Endometrium (tissue), 2 donors: ENCODE data around the gene KRT33B.
"Not testable (repeated sequence)": the region's sequence is repeated elsewhere in the genome, so short reads cannot be mapped to it uniquely, and the experiment has no call there.

Experiments used
- FAIRE-seq: peaks from 2 replicates; lab custom pipeline; 2012; peaks lifted over from hg19 to GRCh38; lab: Jason Lieb, UNC
- donor health status: control.
- donor health status: control.

The KRT33B gene

DNA sequence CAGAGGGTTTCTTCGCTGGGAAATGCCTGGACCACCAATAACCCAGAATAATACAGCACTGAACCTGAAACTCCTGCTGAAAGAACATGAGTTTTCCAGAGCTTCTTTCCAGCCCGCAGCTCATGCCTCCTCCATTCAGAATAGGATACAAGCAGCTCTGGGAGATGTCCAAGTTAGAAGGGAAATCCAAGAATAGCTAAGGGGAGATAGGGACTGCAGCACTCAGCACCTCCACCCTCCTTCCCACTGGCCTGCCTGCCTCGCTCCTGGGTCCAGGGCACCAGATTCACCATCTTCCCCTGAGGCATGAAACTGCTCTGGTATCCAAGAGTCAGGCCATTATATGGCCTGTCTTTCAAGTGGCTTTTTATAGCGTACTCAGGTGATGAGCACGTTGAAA lies 23.7 kb upstream of the KRT33B start:
- FAIRE-seq: no peak

DNA sequence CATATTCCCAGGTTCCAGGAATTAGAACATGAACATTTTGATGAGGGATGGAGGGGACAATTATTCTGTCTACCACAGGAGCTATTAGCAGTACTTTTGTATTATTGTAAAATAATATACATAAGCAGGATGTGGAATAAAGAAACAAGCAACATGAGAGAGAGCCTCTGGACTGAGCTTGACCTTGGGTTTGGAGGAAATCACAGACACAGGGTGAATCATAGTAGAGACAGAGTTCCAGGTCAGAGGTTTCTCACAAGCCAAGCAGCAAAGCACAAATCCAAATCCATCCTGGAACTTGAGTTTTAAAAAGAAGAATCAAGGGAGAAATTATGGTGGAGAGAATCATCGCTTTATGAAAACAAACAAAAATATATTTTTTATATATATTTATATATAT lies 22.7 kb upstream of the KRT33B start:
- no peak for FAIRE-seq

- FAIRE-seq: no peak
These were observed 21.9 kb upstream of the KRT33B start for GRCh38 chr17:41391535-41391934.

DNA sequence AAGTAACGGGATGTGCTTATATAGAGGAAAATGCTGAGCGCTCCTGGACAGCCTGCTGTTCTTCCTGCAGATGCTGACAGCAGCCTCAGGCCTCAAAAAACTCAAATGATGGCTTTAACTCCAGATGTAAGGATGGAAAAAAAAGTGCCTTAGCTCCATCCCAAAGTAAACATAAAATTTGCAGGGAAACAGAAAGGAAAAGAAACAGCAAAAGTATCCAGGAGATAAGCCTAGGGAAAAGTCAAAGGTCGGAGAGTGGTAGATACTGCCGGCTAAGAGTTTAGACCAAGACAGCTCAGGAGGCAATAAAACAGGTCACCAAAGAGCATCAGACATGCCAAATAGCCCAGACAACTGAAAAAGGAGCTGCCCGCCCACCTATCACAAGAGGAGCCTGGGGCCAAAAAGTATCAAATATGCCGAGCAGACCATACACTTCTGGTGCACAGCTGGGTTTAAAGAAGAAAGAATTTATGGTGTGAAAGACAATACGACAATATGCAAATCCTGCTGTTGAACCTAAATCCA lies 20.9 kb upstream of the KRT33B start:
- no peak for FAIRE-seq

- FAIRE-seq: no peak
These were observed 18.1 kb upstream of the KRT33B start for GRCh38 chr17:41387670-41388069.

GRCh38 chr17:41386227-41386626 lies 16.6 kb upstream of the KRT33B start:
- FAIRE-seq: no peak

GRCh38 chr17:41383690-41384089 lies 14.1 kb upstream of the KRT33B start:
- no peak for FAIRE-seq

DNA sequence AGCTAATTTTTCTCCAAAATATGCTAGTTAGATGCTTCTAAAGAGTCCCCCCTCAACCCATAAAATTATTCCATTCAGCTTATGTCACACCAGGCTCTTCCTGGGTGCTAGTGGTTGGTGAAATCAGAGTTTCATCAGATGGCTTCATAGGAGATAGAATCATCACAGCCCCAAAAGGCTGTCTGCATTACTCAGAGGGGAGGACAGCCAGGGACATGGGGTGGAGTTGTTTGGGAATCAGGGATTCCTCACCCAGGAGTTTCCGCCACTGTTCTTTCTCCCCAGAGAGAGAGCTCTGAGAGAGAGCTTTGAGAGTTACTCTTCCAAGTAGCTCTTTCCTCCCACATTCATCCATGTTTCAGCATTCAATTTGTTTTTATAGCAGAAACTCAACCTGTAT lies 12.8 kb upstream of the KRT33B start:
- FAIRE-seq: no peak

DNA sequence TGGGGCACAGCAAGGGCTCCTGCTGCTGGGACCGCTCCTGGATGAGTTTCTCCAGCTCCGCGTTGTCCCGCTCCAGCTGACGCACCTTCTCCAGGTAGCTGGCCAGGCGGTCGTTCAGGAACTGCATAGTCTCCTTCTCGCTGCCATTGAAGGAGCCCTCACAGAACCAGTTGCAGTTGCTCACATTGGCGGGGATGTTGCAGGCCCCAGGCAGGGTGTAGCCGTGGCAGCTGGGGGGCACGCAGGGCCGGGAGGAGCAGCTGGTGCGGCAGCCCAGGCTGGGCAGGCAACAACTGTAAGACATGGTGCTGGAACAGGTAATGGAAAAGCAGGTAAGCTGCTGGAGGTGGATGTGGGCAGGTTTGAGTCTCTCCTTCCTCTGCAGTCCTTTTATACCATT lies 12.3 kb upstream of the KRT33B start, which contains the start of gene KRT34:
Gene KRT34 (minus strand): TSS at position 364 of the 400 bp plus-strand sequence. CDS start 60 bp downstream, at position 304.
- FAIRE-seq: not testable (repeated sequence)

DNA sequence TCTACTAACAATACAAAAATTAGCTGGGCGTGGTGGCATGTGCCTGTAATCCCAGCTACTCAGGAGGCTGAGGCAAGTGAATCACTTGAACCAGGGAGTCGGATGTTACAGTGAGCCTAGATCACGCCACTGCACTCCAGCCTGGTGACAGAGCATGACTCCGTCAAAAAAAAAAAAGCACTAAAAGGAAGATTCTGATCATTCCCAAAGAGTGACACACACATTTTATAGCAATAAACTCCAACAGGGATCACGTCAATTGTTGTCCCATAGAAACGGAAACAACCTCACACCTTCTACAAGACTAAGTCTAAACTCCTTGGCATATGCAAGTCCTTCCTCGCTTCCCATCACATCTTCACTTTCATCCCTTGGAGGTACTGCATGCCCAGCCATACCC lies 10.5 kb upstream of the KRT33B start:
- FAIRE-seq: not testable (repeated sequence)

- FAIRE-seq: no peak
These were observed 7.9 kb upstream of the KRT33B start for GRCh38 chr17:41377546-41377945.

DNA sequence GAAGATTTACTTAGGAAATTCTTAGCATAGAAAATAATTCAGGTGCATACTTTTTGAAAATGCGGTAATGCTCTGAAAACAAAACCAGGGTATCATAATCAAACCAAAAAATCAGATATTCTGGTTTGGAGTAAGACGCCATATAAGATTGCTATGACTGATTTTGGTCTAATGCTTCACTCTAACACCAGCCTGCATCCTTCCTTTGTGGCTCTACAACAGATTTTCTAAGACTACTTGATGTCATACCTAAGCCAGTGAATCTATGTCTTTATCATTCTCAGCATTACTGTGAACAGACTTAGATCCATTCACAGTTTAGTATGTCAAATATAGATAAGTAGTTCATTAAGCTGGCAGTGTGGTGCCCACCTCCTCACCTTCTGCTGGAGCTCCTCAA lies 590 bp downstream of the KRT33B start:
- FAIRE-seq: no peak

DNA sequence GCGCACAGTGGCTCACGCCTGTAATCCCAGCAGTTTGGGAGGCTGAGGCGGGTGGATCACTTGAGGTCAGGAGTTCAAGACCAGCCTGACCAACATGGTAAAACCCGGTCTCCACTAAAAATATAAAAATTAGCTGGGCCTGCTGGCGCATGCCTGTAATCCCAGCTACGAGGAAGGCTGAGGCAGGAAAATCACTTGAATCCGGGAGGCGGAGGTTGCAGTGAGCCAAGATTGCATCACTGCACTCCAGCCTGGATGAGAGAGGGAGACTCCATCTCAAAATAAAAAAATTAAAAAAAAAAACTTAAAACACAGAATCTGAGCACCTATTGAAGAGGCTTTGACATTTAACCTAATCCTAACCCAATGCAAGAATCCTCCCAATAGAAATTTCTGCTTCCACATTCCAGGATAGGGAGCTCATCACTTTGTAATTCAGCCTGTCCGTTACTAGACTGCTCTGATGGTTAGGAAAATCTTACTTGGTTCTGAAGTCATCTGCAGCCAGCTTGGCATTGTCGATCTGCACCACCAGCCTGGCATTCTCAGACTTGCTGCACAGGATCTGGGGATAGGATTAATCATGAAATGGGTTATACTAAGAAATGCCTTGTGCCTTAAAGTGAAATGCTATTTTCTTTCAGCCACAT lies 2.1 kb downstream of the KRT33B start:
- FAIRE-seq: no peak

DNA sequence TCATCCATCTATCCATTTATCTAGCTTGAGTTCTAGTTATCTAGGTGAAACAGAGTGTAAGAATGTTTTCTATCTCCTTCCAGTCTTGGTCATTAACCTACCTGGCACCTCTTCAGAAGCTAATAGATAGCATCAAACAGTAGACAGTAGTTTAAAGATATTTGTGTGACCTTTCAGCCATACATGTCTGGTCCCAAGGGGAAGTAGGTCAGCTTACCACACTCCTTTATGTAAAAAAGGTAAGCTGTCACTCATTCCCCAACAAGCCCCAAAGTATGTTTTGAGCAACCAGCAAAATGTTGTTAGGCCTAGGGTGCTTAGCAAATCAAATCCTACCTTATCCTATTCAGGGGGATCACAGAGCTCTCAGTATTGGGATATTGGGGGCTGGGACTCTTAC lies 3.5 kb downstream of the KRT33B start:
- no peak for FAIRE-seq

DNA sequence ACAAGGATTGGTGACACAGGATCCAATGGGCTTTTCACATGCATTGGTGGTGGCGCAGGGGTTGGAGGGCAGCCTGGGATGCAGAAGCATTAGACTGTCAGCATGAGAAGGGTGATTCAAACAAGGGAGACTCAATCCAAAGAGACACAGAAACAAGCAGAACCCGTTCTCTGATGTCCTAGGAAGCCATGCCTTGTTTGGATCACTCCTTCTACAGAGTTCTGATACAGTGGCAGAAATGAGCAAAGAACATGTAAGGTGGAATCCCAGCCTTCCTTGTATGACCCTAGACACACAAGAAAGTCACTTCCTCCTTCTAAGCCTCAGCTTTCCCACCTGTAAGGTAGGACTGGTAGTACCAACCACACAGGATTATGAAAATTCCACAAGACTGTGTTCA lies 5.7 kb downstream of the KRT33B start:
- FAIRE-seq: no peak

- no peak for FAIRE-seq
These were observed 9.2 kb downstream of the KRT33B start for GRCh38 chr17:41360296-41360995.

DNA sequence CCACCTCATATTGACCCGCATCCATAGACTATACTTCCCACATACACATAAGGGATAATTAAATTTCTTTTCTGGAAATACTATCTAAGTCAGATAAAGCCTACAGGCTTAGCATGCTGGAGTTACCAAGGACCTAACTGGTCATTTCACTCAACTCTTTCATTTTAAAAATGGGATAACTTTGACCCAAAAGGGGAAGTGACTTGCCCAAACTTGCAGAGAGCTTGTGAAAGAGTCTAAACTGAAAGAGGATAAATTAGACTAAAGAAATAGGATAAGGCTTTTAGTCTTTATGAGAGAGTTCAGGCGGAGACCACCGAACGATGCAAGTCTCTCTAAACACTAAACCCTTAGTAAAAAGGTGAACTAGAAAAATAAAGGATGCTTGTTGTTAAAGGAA lies 15.1 kb downstream of the KRT33B start:
- no peak for FAIRE-seq

DNA sequence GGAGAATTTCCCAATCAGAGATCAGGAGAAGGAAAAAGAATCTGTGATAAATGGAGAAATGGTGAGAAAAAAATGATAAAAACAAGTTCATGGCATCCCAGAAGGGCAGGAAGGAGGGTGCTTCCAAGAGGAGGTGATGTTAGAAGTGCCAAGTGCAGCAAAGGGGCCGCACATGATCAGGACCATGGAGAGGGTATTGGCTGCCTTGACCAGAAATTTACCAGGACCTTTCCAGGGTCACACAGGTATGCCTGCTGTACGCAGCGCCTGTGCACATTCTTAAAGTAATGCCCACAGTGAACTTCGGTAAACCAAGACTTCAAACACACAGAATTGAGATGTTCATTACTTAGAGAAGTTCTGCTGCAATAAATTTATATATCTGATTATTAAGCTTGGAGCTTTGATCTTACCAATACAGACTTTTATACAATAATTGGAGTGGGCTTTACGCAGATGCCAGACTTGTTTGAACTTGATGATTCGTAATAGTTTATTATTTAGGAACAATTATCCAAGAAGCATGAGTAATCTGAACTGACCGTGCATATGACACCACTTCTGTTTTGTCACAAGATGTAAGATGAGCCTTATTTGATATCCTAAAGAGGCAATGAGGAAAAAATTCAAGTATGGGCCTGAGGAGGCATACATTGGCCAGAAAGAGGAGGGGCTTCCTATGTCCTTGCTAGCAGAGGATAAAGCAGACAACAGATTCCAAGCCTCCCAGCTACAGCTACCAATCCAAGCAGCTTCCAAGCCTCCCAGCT lies 16.8 kb downstream of the KRT33B start:
- FAIRE-seq: no peak

DNA sequence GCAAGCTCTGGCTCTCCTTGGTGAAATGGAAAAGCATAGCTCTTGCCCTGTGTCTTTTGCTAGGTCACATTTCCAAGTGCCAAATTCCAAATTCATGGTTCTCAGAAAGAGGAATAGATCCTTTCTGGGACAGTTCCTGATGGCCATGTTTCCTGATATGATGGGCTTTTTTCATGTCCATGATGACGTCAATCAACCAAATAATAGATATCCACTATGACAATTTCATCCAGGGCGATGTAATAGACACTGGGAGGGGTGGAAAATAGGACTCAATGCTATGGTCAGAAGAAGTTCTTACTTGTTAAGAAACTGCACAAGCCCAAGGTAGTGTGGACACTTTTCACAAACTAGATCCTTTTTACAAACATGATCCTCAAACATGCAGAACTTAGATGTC lies 18.4 kb downstream of the KRT33B start:
- FAIRE-seq: no peak

GRCh38 chr17:41350381-41350878 lies 19.2 kb downstream of the KRT33B start, which contains the start of gene KRT33A:
TSS of gene KRT33A (minus strand) at chr17:41350828. CDS start at chr17:41350767, 61 bp downstream.
- not testable (repeated sequence) for FAIRE-seq

DNA sequence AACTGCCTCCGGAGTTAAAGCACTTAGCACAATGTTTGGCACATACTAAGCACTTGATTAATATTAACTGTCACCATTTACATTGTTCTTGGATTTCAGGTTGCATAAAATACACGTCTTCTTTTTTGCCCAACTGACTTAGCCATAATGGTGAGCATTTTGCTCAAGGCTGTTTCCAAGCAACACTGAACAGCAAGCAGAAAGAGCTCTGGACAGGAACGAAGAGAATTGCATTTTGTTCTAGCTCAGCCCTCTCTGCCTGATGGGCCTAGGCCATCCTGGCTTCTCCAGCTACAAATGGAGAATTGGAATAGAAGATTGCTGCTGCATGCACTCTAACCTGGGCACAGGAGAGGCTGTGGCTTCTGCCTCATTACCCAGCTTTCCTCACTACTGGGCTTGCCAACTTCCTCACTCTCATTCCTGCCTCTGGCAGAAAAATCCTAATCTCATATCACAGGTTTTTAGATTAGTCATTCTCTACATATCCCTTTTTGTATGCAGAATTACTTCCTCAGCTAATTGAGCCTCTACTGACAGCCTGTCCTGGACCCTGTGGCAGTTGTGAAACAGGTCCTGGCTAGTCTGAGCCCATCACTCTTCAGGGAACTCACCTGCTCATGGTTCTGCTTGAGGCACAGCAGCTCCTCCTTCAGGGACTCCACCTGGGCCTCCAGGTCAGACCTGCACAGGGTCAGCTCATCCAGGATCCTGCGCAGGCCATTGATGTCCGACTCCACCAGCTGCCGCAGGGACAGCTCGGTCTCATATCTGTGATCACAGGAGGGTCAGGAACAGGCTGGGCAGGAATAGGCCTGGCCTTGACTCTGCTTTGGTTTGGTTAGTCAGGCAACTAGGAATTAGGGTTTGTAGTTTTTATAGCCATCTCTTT lies 21.5 kb downstream of the KRT33B start:
- FAIRE-seq: no peak

GRCh38 chr17:41346421-41346820 lies 23.2 kb downstream of the KRT33B start:
- not testable (repeated sequence) for FAIRE-seq
